GM19328 (cell line): Measurements from ENCODE around the gene PRKAG2.
"Not testable (repeated sequence)": the region's sequence is repeated elsewhere in the genome, so short reads cannot be mapped to it uniquely, and the experiment has no call there.

ENCODE experiments used
- ATAC-seq: cut with Tn5 transposase; IDR thresholded peaks from one replicate; pipeline ENCODE4 v1.9.1; 2021; ENCODE audit warnings: mild to moderate bottlenecking, moderate library complexity; ENCODE audit not compliant: unreplicated experiment

PRKAG2 gene

DNA sequence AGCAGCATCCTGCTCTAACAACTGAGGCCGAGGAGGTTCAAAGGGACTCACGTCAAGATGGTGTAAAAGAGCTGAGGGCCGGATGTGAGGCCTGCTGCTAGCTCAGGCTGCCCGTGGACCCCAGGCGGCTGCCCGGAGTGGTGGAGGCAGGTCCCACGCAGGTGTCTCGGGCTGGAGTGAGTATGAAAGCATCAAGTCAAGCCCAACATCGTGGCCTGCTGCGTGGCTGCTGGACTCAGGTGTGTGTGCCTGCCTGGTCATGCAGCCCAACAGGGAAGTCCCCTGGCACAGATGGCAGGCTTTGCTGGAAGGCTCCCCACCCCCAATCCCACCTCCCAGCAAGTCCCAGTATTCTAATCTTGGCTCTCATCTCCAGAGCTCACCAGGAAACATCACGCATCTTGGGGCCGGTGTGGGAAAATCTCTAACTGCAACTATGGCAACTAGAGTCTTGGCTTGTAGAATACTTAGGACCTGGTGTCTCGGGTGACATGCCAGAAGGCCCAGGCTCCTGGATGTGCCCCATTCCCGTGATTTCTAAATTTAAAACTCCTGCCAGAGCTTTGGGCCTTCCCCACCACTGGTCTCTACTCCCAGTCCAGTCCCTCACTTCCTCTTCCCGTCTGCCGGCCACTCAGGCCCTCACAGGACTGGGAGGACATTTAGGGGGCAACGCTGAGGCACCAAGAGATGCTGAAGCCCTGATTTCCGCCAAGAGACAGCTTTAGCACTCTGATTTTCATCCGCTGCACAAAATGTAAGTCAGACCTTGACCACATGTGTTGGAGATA lies 85.9 kb downstream of the PRKAG2 start:
- ATAC-seq, result no peak

DNA sequence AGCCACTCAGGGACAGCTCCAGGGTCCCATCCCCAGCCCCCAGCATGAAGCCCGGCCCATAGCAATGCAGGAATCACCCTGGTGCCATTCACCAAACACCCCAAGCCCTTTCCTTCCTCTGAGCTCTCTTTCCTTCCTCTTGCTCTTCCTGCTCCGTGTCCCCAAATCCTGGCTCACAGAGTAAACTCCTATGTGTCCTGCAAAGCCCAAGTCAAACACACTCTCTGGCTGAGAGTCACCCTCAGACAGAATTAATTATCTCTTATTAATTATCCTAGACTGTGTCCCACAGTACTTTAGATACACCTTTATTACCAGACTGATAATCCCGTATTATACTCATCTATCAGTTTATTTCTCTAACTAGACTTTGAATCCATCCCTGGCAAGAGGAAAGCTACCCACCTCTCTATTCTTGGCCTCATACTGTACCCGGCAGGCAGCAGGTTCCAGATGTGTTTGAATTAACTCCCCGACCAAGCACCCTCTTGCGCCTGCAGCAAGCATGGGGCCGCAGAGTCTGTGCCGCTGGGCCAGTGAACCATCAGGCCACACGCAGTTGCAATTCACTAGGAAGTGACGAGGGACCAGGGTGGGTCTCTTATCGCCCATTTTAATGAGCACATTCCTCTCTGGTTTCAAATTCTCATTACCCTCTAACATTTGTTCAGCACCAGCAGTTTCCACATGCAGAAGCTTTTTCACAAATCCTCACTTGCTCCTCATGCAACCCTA lies 86.7 kb downstream of the PRKAG2 start:
- ATAC-seq, result no peak

DNA sequence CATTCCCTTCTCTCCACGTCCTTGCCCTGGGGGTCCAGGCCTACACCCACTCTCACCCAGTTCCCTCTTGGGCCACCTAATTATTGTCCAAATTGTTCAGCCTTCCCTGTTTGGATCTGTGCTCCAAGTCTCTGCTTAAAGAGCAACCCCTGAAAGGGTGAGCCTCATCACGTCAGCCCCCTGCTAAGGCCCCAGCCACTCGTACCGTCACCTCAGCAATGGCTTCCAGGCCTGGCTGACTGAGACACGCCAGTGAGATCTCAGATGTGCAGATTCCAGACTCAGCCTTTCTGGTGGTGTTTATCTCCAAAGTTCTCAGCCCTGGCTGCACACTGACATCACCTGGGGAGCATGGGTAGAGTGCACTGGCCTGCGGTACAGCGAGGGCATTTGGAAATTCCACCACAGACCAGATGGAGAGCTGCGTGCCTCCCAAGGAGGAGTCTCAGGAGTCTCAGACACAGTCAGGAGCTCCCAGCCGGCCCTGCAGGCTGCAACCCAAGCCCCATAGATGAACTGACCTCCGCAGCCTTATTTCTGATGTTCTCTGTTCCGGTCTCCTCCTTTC lies 87.5 kb downstream of the PRKAG2 start:
- ATAC-seq, result no peak

DNA sequence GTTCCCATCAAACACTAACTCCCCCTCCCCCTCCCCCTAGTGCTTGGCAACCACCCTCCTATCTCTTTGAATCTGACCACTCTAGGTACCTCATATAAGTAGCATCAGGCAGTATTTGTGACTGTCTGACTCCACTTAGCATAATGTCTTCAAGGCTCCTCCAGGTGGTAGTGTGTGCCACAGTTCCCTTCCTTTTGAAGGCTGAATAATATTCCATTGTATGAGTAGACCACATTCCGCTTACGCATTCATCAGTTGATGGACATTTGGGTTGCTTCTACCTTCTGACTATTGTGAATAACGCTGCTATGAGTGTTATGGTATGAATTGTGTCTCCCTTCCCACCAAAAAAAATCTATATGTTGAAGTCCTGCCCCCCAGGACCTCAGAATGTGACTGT lies 89.6 kb downstream of the PRKAG2 start:
- no peak for ATAC-seq

DNA sequence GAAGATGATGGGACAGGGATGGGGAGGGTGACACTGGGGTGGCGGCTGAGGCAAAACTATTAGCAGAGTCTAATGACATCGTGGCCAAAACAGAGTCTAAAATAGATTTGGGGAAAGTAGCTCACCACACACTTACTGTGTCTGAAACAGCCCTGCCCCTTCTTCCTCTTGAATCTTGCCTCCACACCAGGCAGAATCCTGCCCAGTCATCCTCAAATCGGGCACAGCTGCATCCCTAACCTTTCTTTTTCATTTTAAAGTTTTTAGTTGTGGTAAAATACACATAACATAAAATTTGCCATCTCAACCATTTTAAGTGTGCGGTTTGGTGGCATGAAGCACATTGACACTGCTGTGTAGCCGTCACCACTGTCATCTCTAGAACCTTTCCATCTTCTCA lies 90.0 kb downstream of the PRKAG2 start:
- ATAC-seq, result no peak

DNA sequence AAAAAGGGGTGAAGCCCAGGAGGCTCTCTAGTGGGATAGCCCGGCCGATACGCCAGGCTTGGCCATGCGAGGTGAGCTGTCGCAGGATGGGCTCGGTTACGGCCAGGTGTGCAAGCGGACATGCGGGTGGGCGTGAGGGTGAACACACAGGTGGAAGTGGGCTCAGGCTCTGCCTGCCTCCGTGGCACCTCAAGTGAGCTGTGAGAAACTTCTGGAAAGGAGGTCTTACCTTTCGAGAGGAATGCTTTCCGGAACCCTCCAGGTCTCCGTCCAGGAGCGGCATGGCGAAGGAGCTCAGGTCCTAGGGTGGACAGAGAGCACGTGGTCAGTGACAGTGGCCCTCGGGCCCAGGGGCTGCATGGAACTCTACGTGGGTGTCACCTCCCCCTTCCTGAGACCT lies 90.7 kb downstream of the PRKAG2 start:
- no peak for ATAC-seq

DNA sequence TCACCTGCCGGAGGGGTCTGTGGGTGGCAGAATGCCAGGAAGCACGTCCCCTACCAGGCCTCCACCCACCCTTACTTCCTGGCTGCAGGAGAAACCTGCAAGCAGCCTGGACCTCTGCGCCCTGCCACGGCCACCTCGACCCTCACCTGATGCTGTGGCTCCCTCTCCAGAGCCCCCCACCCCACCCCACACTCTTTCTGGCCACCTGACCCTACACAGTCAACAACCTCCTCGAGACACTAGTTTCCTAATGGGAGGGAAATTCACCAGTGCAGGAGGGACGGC lies 91.3 kb downstream of the PRKAG2 start:
- no peak for ATAC-seq

DNA sequence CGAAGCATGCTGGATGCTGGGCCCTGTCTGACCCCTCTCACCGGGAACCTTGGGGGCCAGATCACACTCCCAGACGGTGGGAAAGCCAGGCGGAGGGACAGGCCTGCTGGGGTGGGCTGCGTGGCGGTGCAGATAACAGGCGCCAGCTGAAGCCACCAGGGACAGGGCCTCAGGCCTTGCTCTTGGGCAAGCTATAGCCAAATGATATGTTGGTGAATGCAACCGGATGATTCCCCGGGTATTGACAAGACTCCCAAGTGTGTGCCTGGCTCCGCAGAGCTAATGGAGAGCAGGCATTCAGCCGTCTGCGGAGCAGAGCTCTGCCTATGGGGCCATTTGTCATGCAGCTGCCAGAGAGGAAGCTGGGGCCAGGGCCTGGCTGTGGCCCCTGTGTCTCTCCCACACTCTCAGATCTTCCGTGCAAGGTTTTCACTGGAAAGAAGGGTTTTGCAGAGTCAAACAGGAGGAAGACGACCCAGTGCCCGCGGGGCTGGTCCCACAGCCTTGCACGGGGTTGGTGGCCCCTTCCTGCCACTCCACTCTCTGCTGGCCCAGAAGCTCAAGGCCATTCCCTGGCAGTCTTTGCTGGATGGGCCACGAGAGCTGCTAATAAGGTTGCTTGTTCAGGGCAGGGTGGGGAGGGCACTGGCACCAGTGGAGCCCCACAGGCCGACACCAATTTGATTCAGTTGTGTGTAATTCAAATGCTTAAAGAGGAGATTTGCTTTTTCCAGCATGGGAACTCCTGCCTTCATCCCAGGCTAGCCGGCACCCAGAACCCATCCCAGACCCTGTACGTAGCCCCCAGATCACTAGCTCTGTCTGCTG lies 91.8 kb downstream of the PRKAG2 start:
- no peak for ATAC-seq

DNA sequence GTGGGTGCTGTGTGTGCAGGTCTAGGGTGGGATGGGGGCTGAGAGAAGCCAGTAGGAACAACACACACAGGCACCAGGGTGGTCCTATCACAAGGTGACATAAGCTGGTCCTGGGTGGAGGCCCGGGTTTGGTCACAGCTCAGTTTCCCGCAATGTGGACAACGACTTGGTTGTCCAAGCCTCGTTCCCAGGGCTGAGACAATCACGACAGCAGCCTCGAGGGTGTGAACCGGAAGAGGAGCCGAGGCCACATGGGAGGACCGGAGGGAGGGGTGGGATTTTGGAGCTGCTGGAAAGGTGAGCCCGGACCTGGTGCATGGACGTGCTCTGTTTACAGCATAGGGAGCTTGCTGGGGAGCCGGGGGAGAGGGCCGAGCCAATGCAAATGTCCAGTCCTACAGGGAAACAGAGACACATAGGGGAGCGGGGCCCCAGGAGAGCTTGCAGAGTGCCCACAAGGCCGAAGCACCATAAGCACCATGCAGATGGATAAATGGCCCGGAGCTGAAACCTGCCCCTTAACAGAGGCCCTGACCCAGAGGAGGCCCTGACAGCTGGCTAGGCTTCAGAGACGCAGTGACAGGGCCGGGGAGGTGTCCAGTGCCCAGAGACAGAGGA lies 92.8 kb downstream of the PRKAG2 start:
- ATAC-seq, result no peak

DNA sequence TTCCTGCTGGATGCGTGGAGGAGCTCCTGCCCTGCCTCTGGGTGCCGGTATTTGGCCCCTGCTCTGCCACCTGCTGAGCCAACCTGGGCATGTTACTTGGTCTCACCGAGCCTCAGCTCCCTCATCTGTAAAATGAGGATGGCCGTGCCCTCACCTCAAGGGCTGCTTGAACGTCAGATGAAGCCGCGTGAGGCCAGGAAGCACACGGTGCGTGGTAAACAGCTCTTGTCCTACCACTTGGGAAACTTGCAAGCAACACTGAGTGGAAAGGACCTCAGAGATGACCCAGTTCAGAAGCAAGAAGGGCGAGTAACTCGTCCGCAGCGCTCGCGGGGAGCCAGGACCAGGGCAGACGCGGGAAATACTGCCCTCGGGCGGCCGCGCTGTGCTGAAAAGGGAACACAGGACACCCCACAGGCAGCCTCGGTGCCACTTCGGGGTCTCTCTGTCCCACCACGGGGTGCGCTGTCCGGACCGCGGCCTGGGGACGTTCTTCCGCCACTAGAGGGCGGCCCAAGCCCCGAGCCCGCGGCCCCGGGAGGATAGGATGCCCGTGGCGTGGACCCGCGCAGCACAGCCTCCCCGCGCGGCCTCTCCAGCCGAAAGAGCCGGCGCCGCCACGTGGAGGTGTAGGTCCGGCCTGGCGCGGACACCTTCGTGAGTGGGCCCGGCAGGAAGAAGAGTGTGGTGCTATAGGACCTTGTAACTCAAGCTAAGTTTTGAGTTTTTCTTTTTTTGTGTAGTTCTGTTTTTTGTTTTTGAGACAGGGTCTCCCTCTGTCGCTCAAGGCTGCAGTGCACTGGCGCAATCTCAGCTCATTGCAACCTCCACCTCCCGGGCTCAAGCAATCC lies 94.1 kb downstream of the PRKAG2 start:
- peak; percentile 80 for ATAC-seq

DNA sequence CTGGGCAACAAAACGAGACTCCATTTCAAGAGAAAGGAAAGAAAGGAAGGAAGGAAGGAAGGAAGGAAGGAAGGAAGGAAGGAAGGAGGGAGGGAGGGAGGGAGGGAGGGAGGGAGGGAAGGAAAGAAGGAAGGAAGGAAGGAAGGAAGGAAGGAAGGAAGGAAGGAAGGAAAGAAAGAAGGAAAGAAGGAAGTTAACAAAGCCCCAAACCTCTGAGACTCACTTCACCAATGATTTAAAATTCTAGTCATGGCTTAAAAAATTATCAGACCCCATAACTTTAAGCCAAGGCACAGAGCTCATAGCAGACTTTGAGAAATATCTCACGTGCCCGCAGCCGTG lies 94.7 kb downstream of the PRKAG2 start:
- not testable (repeated sequence) for ATAC-seq

DNA sequence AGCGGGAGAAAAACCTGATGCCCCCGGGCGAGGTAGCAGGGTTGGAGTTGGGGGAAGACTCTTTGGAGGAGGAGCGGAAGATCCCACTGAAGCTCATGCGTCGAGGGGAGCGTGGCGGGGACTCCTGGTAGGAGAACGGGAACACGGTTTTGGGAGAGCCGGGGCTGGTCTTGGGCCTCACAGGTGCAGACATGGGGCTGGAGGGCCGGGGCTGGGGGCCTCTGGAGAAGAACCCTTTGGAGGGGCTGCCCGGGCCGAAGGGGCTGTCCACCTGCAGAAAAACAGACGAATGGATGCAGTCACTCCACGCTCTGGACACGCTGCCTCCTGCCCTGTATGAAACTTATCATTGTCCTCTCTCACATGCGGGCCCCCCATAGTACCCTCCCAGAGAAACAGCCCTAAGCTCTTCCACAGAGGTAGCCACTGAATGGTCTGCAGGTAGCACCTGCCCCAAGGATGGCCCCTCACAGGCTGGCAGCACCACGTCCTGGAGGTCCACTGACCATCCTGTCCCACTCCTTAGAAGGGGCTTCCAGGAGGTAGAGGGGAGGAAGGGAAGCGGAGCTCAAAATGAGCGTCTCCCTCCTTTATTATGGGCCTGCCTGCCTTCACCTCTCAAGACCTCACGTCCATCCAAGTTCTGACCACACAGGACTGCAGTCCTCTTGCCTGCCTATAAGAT lies 95.6 kb downstream of the PRKAG2 start:
- no peak for ATAC-seq

DNA sequence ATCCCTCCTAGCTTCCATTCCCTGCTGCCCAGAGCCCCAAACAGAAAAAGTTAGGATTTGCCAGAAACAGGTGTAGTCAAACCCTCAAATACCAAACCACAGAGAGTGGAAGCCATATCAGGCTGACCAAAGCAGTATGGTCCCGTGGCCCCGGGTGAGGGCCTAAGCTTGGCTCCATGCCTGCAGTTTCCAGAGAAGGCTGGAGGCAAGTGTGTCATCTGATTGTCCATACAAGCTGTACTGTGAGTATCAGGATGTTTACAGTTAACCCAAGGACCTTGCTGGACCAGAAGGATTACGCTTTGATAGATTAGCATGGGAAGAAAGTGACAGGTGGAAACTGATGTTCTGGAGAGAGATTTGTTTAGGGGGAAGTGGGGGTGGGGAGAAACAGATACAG lies 96.3 kb downstream of the PRKAG2 start:
- no peak for ATAC-seq

DNA sequence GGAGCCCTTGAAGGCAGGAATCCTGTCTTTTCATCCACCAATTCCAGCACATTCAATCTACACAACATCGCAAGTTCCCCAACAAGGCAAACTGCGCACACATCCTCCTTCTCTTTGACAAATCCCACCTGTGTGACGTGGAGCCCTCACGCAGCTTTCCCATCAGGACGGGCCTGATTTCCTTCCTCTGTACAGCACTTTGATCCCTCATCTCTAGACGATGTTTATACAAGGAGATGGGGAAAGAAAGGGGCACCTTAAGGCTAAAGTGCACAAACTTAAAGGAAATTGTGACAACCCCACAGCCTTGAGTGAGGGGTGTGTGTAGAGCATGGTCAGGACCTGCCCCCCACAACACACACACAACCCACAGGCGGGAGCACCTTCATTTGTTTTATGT lies 97.2 kb downstream of the PRKAG2 start:
- ATAC-seq, result no peak

DNA sequence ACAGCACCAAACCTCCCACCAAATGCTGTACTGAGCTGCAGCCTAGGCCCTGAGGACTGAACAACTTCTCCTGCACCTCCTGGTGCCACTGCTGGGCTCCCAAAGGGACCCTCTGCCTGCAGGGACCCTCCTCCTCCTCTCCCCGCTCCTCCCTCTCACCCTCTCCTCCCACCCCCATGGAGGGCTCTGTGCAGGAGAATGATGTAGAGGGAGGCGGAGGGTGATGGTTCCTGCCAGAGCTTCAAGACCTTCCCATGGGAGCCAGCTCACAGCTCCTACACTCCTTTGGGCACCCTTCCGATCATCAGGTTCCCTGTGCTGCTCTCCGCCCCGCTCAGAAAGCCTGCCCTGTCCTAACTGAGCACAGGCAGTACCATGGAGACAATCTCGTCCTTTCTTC lies 97.7 kb downstream of the PRKAG2 start:
- ATAC-seq, result no peak

DNA sequence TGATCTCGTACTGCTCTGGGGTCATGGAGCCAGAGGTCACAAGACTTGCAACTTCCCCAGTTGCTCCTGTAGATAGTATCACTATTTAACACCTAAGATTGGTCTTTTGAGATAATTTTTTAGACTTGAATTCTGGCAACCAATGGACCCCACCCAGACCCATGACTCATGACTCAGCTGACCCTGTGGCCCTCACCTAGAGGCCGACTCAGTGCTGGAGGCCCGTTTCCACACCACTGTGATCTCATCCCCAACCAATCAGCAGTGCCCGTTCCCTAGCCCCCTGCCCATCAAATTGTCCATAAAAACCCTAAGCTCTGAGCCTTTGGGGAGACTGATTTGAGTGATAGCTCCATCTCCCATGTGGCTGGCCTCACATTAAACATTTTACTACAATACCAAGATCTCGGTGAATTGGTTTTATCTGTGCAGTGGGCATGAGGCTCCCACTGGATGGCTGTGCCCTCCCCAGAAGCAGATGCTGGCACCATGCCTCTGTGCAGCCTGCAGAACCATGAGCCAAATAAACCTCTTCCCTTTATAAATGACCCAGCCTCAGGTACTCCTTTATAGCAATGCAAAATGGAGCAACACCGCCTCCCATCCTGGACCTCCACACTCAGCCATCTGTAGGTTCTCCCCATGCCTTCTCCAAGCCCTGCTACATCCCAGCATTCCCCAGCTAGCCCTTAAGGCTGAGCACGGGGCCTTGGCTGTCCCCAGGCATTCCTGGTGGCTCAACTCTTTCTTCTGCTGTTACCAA lies 98.8 kb downstream of the PRKAG2 start:
- no peak for ATAC-seq

DNA sequence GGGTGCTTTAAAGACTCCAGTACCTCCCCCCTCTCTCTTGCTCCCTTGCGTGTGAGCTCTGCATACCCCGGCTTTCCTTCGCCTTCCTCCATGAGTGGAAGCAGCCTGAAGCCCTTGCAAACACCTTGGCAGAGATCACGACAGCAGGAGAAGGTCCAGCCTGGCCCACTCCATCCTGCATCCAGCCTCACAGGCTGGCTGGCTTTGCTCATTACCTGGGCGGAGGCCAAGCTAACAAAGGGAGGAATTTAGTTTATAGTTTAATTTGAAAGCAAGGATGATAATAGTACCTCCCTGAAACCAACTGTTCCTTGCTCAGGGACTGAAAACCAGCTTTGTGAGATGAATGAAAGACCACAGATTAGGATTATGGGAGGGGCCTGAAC lies 99.4 kb downstream of the PRKAG2 start:
- no peak for ATAC-seq

DNA sequence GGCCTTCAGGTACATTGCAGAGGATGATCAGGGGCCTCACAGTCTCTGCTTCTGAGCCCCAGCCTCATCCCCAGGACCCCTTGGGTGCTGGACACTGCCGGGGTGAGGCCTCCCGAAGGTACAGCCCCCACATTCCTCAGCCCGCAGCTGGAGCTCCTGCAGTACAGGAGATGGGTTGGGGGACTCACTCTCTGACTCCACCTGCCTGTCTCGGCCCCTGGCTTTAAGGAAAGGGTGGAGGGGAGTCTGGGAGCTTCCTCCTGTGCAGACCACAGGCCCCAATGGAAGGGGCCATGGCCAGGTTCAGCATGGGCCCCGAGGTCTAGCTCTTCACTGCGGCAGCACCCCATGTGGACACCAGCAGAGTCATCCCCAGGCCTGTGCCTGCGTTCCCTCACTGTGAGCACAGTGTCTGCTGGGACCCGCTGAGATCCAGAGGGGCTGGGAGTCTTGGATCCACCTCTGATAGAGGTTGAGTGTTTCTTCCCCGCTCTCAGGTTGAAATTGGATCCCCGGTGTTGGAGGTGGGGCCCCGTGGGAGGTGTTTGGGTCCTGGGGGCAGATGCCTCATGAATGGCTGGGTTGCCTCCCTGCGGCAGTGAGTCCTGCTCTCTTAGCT lies 99.9 kb downstream of the PRKAG2 start:
- no peak for ATAC-seq

DNA sequence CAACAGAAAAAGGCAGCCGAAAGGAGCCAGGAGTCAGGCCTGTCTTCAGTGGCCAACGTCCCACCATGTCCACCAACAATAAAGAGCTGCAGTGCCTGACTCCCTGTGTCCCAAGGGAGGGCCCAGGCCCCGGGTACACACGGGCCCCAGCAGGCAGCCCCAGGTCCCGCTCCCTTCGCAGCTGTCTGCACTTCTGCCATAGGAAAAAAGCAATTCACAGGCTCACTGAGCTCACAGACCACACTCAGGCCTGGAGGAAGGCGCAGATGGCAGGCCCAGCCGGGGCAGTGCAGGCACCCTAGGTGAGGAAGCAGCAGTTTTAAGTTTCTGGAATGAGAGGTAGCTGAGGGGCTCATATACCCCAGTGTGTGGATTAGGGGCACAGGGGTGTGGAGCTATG lies 100.5 kb downstream of the PRKAG2 start:
- no peak for ATAC-seq
